HepG2 (cell line): Measurements from ENCODE around the gene MEGF11. TPM values are rescaled to one million over a fixed set of nuclear protein-coding genes. Genes with fewer than 3 reads are reported as not detected.
A peak's percentile ranks its signal among the peaks of the same experiment; 100 is the strongest.

Source experiments
- ATAC-seq: fragments of 200-7000 bp; cut with Tn5 transposase; 3 replicates; pipeline ENCODE4 v1.9.1; 2020; ENCODE audit warnings: mild to moderate bottlenecking, moderate library complexity
- BruUV-seq: library from RNA; stranded (reverse); fragments of 400-500 nt; replicated peaks from 2 replicates; lab custom pipeline; 2021; lab: Mats Ljungman, UMichigan
- CTCF ChIA-PET: fragments of 300-600 bp; formaldehyde crosslinking; extraction: SDS; loops from one replicate; lab custom pipeline; 2021; ENCODE audit warnings: low total read pairs, inconsistent platforms, low intra/inter-chr PET ratio; lab: Yijun Ruan, JAX
- POLR2A ChIA-PET: fragments of 350-600 bp; sonication (Branson Sonifier 250); formaldehyde crosslinking; loops from one replicate; lab custom pipeline; 2020; ENCODE audit warnings: antibody characterized with exemption, inconsistent platforms; lab: Yijun Ruan, JAX
- DNase-seq: peaks from one replicate; pipeline ENCODE4 v3.0.0-alpha.2; 2015; ENCODE audit warnings: low spot score
- FAIRE-seq: peaks from 3 replicates; lab custom pipeline; 2011; peaks lifted over from hg19 to GRCh38; lab: Jason Lieb, UNC
- H2AFZ ChIP-seq: one replicate; pipeline ENCODE4 v1.6.1; 2011; ENCODE audit warnings: low read length, inconsistent platforms
- H3K27ac ChIP-seq: fragments of 300-600 bp; 3 replicates; pipeline ENCODE4 v1.8.0; 2011; ENCODE audit warnings: mixed run types, mild to moderate bottlenecking, mixed read lengths, low read length, inconsistent platforms; ENCODE audit not compliant: insufficient read depth; ENCODE audit errors: extremely low read length
- H3K27me3 ChIP-seq, 2 experiments: fragments of 200-600 bp in 1 of 2; 2 replicates in 1 of 2; 3 replicates in 1 of 2; pipeline versions ENCODE4 v1.6.0 to v1.8.0; 2011; ENCODE audit warnings: low read length in 2 of 2, mild to moderate bottlenecking in 2 of 2, moderate library complexity in 2 of 2, inconsistent platforms in 1 of 2; ENCODE audit not compliant: insufficient read depth in 2 of 2, control insufficient read depth in 1 of 2
- H3K36me3 ChIP-seq, 2 experiments: fragments of 200-600 bp in 1 of 2; replicated peaks in 1 of 2; 2 replicates in 1 of 2; 3 replicates in 1 of 2; pipeline versions ENCODE4 v1.5.1 to v1.8.0; 2011; ENCODE audit warnings: low read length in 2 of 2, inconsistent platforms in 1 of 2; ENCODE audit not compliant: insufficient read depth in 2 of 2, control insufficient read depth in 1 of 2
- H3K4me1 ChIP-seq: 2 replicates; pipeline ENCODE4 v1.5.1; 2012; ENCODE audit warnings: low read length, inconsistent platforms; ENCODE audit not compliant: insufficient read depth
- H3K4me2 ChIP-seq: 2 replicates; pipeline ENCODE4 v1.6.0; 2011; ENCODE audit warnings: low read depth, low read length, inconsistent platforms
- H3K4me3 ChIP-seq, 3 experiments: fragments of 200-600 bp in 1 of 3; sonication (generic), shearing (Covaris generic) in 1 of 3; replicated peaks in 1 of 3; 2 replicates each; pipeline ENCODE4 v1.5.1; 2011 to 2016; ENCODE audit warnings: low read length in 3 of 3, inconsistent platforms in 2 of 3, low read depth in 2 of 3, mild to moderate bottlenecking in 2 of 3, control low read depth in 1 of 3, mixed read lengths in 1 of 3; ENCODE audit not compliant: insufficient read depth in 1 of 3
- H3K79me2 ChIP-seq: one replicate; pipeline ENCODE4 v1.6.1; 2011; ENCODE audit warnings: low read length, inconsistent platforms; ENCODE audit not compliant: insufficient read depth
- H3K9ac ChIP-seq: 2 replicates; pipeline ENCODE4 v1.6.0; 2011; ENCODE audit warnings: mild to moderate bottlenecking, low read depth, low read length, inconsistent platforms; ENCODE audit not compliant: insufficient read depth
- H3K9me3 ChIP-seq: 2 replicates; pipeline ENCODE4 v1.5.1; 2012; ENCODE audit warnings: mild to moderate bottlenecking, low read length
- H4K20me1 ChIP-seq: 2 replicates; pipeline ENCODE4 v1.6.0; 2011; ENCODE audit warnings: inconsistent platforms, mild to moderate bottlenecking, low read length, moderate library complexity; ENCODE audit not compliant: insufficient read depth
- ATF7 ChIP-seq, 2 experiments: fragments of 450-650 bp in 1 of 2; sonication (generic) in 1 of 2; formaldehyde crosslinking in 1 of 2; IDR thresholded peaks; 2 replicates each; pipeline versions ENCODE4 v1.4.0 to v1.6.1; 2016 to 2020; ENCODE audit warnings: antibody characterized with exemption in 1 of 2, mild to moderate bottlenecking in 1 of 2, missing genetic modification reagents in 1 of 2
- EEA1 ChIP-seq: sonication (generic); formaldehyde crosslinking; IDR thresholded peaks from 2 replicates; pipeline ENCODE4 v1.5.1; 2020; ENCODE audit warnings: mild to moderate bottlenecking, missing genetic modification reagents, borderline replicate concordance
- GRHL1 ChIP-seq: sonication (generic); formaldehyde crosslinking; conservative IDR thresholded peaks from 2 replicates; pipeline ENCODE4 v1.8.0; 2022; ENCODE audit warnings: missing genetic modification reagents
- KLF12 ChIP-seq: sonication (generic); formaldehyde crosslinking; IDR thresholded peaks from 2 replicates; pipeline ENCODE4 v1.4.0; 2020; ENCODE audit warnings: missing genetic modification reagents, borderline replicate concordance
- MIER2 ChIP-seq: IDR thresholded peaks from 2 replicates; pipeline ENCODE4 v1.6.1; 2016; ENCODE audit warnings: missing biosample characterization, missing genetic modification reagents
- NFRKB ChIP-seq: fragments of 450-650 bp; IDR thresholded peaks from 2 replicates; pipeline ENCODE4 v1.6.1; 2017
- RBM39 ChIP-seq: fragments of 200-400 bp; formaldehyde crosslinking; IDR thresholded peaks from one replicate; pipeline ENCODE4 v1.6.1; 2018; ENCODE audit warnings: antibody characterized with exemption, mild to moderate bottlenecking, low read depth, low read length; ENCODE audit not compliant: poor library complexity, severe bottlenecking
- ZMAT3 ChIP-seq: sonication (generic); formaldehyde crosslinking; conservative IDR thresholded peaks from 2 replicates; pipeline ENCODE4 v1.7.0; 2021; ENCODE audit warnings: missing genetic modification reagents
- ZNF138 ChIP-seq: sonication (generic); formaldehyde crosslinking; IDR thresholded peaks from 2 replicates; pipeline ENCODE4 v1.5.0; 2020; ENCODE audit warnings: mild to moderate bottlenecking, low read depth, missing genetic modification reagents
- ZNF317 ChIP-seq: sonication (generic); formaldehyde crosslinking; IDR thresholded peaks from 2 replicates; pipeline ENCODE4 v1.5.0; 2020; ENCODE audit warnings: mild to moderate bottlenecking, missing genetic modification reagents
- ZNF44 ChIP-seq: sonication (generic); formaldehyde crosslinking; IDR thresholded peaks from 2 replicates; pipeline ENCODE4 v1.5.1; 2020; ENCODE audit warnings: mild to moderate bottlenecking, missing genetic modification reagents
- ZNF441 ChIP-seq: sonication (generic); formaldehyde crosslinking; IDR thresholded peaks from 2 replicates; pipeline ENCODE4 v1.7.0; 2021; ENCODE audit warnings: missing genetic modification reagents, borderline replicate concordance
- ZXDC ChIP-seq: sonication (generic); formaldehyde crosslinking; IDR thresholded peaks from 2 replicates; pipeline ENCODE4 v1.5.0; 2020; ENCODE audit warnings: mild to moderate bottlenecking, missing genetic modification reagents
- WGBS: methylation state at CpG from one replicate; pipeline ENCODE4 v1.1.6; 2017; ENCODE audit warnings: low lambda C conversion rate; 5-methylcytosine and 5-hydroxymethylcytosine counted together
- in situ Hi-C: cut with HindIII; loops from 2 replicates; pipeline ENCODE4 v1.10.0; 2017; ENCODE audit warnings: low pct_unique_long_range_greater_than_20kb; ENCODE audit not compliant: extremely low pct_ligation_motif_present
- intact Hi-C: fragments of 100-400 bp; cut with micrococcal nuclease; formaldehyde crosslinking; loops from one replicate; pipeline ENCODE4 v1.10.0; 2022; ENCODE audit not compliant: unreplicated experiment
- polyA plus RNA-seq, 8 experiments: library from polyadenylated mRNA; depleted of rRNA in 3 of 8; stranded (reverse) in 7 of 8; unstranded in 1 of 8; fragments of >200 nt; fragmentation: Illumina TruSeq in 4 of 8; extraction: Trizol in 4 of 8; gene quantifications; 2 replicates each; pipeline versions ENCODE4 v1.2.1 to v1.2.3, GENCODE V29; 2011 to 2016; ENCODE audit warnings: low read depth in 4 of 8, missing spikeins in 1 of 8, mixed read lengths in 1 of 8; ENCODE audit not compliant: insufficient read depth in 1 of 8
- total RNA-seq, 5 experiments: library from RNA; depleted of rRNA; stranded (reverse); fragments of >200 nt; fragmentation: Illumina TruSeq; extraction: Trizol; gene quantifications; 2 replicates each; pipeline ENCODE4 v1.2.3, GENCODE V29; 2016; ENCODE audit warnings: low read depth in 1 of 5
- TF ChIP-seq, protein P1 (sequence below): IDR thresholded peaks from 2 replicates; pipeline ENCODE4 v1.6.1; 2016; ENCODE audit warnings: missing compliant biosample characterization, missing genetic modification reagents, borderline replicate concordance

Gene MEGF11
- total and polyA plus RNA-seq, 2 of the 13 experiments (the other 11 are each of a cell fraction or from before 2014, with no cell fraction given) = not detected

DNA sequence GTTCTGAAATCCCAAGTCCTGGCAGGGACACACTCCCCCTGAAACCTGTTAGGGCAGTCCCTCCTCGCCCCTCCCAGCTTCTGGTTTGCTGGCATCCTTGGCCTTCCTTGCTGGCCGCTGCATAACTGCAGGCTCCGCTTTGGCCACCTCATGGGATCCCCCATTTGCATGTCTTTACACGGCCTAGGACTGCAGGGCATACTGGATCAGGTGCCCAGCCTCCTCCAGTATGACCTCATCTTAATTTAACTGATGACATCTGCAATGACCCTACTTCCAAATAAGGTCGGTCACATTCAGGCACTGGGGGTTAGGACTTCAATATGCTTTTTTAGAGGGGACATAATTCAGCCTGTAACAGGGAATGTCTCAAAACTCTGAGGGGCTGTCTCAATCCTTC is 210.9 kb downstream of the MEGF11 start:
- FAIRE-seq = no peak
- CTCF ChIA-PET = no interaction called here

DNA sequence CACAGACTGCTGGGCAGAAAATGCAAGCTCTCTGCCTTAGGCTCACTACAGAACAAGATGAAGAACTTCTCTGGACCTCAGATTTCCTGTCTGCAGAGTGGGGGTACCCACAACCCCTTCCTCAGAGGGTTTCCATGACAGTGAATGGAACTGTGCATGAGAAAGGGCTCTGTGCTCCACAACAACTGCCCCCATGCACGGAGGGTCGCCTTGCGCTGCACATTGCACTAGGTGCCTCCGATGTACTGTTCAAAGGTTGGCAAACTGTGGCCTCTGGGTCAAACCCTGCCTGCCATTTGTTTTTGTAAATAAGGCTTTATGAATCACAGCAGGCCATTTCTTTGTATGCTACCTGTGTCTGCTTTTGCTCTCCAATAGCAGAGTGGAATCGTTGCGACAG is 212.3 kb downstream of the MEGF11 start:
- ATAC-seq = no peak
- TF ChIP-seq ZNF44 (CRISPR knock-in tag) (no peak), KLF12 (CRISPR knock-in tag) (no peak), GRHL1 (no peak), NFRKB (no peak), ZNF317 (CRISPR knock-in tag) (no peak), ZNF441 (no peak), RBM39 (no peak), EEA1 (CRISPR knock-in tag) (no peak), ZMAT3 (no peak), MIER2 (CRISPR knock-in tag) (no peak), ZXDC (CRISPR knock-in tag) (no peak)
- TF ChIP-seq, protein P1, sequence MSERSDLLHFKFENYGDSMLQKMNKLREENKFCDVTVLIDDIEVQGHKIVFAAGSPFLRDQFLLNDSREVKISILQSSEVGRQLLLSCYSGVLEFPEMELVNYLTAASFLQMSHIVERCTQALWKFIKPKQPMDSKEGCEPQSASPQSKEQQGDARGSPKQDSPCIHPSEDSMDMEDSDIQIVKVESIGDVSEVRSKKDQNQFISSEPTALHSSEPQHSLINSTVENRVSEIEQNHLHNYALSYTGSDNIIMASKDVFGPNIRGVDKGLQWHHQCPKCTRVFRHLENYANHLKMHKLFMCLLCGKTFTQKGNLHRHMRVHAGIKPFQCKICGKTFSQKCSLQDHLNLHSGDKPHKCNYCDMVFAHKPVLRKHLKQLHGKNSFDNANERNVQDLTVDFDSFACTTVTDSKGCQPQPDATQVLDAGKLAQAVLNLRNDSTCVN (CRISPR knock-in tag) = no peak

More for the DNA sequence above, 210.9 kb downstream of the MEGF11 start:
- Histone ChIP-seq H3K27me3 (peaks cover 2 to 32% of the 10 kb centered on the region in 2 experiments; a peak in 4 of 5 replicates), H3K27ac (no peak overlapping the region), H3K79me2 (no peaks in the 10 kb centered on the region), H3K4me2 (no peak overlapping the region), H2AFZ (no peak overlapping the region), H3K9me3 (no peaks in the 10 kb centered on the region), H4K20me1 (no peaks in the 10 kb centered on the region), H3K36me3 (no peaks in the 10 kb centered on the region), H3K4me1 (peaks cover 10% of the 10 kb centered on the region), H3K4me3 (no peak overlapping the region), H3K9ac (no peak overlapping the region)
- peak; percentile 49 for TF ChIP-seq ATF7 (IDR thresholded peaks at IDR 0.05)
- TF ChIP-seq ATF7 (CRISPR knock-in tag; IDR thresholded peaks at IDR 0.05) = no peak
- TF ChIP-seq ZNF138 = no peak
- WGBS = 43% methylated on average over 5 of the region's 5 CpGs
- POLR2A ChIA-PET = no interaction called here
- in situ Hi-C loops = no loop called here
- ATAC-seq = no peak
- intact Hi-C loops = no loop called here
- DNase-seq = no peak
- BruUV-seq = no TSS peak

More for the DNA sequence above, 212.3 kb downstream of the MEGF11 start:
- ChIA-PET CTCF (no interaction called here), POLR2A (no interaction called here)
- H4K20me1 ChIP-seq = no peaks in the 10 kb centered on the region
- no TSS peak for BruUV-seq
- H3K9me3 ChIP-seq = no peaks in the 10 kb centered on the region
- H3K9ac ChIP-seq = no peak overlapping the region
- no peaks in the 10 kb centered on the region for H3K79me2 ChIP-seq
- no peak for DNase-seq
- in situ Hi-C loops (no loop called here), intact Hi-C loops (no loop called here)
- 0% methylated on average over 6 of the region's 6 CpGs for WGBS
- no peak overlapping the region for H3K27ac ChIP-seq
- no peak for FAIRE-seq
- peaks cover 10% of the 10 kb centered on the region for H3K4me1 ChIP-seq
- H2AFZ ChIP-seq = no peak overlapping the region
- peaks cover 2 to 39% of the 10 kb centered on the region in 2 experiments; a peak in 4 of 5 replicates for H3K27me3 ChIP-seq
- H3K4me2 ChIP-seq = no peak overlapping the region
- H3K36me3 ChIP-seq = no peaks in the 10 kb centered on the region
- no peak overlapping the region for H3K4me3 ChIP-seq
